Activated CD4-positive, alpha-beta T cell treated with anti-CD3 and anti-CD28 coated beads for 4 hours (primary cell): ENCODE data around the gene TTC23L.

Source experiments
- DNase-seq, 2 donors: peaks; one replicate each; pipeline ENCODE4 v3.0.0-alpha.2; 2020

The TTC23L gene

GRCh38 chr5:34833976-34834793, 4.8 kb upstream of the TTC23L start:
- DNase-seq, result no peak

GRCh38 chr5:34834794-34835089, 4.2 kb upstream of the TTC23L start:
- no peak for DNase-seq

- no peak for DNase-seq
Observed at GRCh38 chr5:34835664-34836063, 3.3 kb upstream of the TTC23L start.

GRCh38 chr5:34841816-34842215, 2.9 kb downstream of the TTC23L start:
- no peak for DNase-seq

- DNase-seq, result no peak
Observed at GRCh38 chr5:34842554-34842953, 3.6 kb downstream of the TTC23L start.

- no peak for DNase-seq
Observed at GRCh38 chr5:34843497-34843896, 4.5 kb downstream of the TTC23L start.

- no peak for DNase-seq
Observed at GRCh38 chr5:34844106-34844505, 5.1 kb downstream of the TTC23L start.

- no peak for DNase-seq
Observed at GRCh38 chr5:34844999-34845398, 6.0 kb downstream of the TTC23L start.

- DNase-seq, result no peak
Observed at GRCh38 chr5:34847056-34847455, 8.1 kb downstream of the TTC23L start.

GRCh38 chr5:34847552-34847951, 8.6 kb downstream of the TTC23L start:
- no peak for DNase-seq

GRCh38 chr5:34848230-34848629, 9.3 kb downstream of the TTC23L start:
- no peak for DNase-seq

GRCh38 chr5:34849253-34849652, 10.3 kb downstream of the TTC23L start:
- no peak for DNase-seq

- DNase-seq, result no peak
Observed at GRCh38 chr5:34854459-34855174, 15.7 kb downstream of the TTC23L start.

GRCh38 chr5:34857161-34857560, 18.2 kb downstream of the TTC23L start:
- DNase-seq, result no peak

- no peak for DNase-seq
Observed at GRCh38 chr5:34857894-34858293, 18.9 kb downstream of the TTC23L start.

- DNase-seq, result no peak
Observed at GRCh38 chr5:34858790-34859189, 19.8 kb downstream of the TTC23L start.

- DNase-seq, result no peak
Observed at GRCh38 chr5:34859253-34859652, 20.3 kb downstream of the TTC23L start.

- DNase-seq, result no peak
Observed at GRCh38 chr5:34863946-34864345, 25.0 kb downstream of the TTC23L start.

- DNase-seq, result no peak
Observed at GRCh38 chr5:34865091-34865490, 26.1 kb downstream of the TTC23L start.

GRCh38 chr5:34866989-34867471, 28.1 kb downstream of the TTC23L start:
- DNase-seq, result no peak

- DNase-seq, result no peak
Observed at GRCh38 chr5:34867660-34868059, 28.7 kb downstream of the TTC23L start.

GRCh38 chr5:34868791-34869190, 29.8 kb downstream of the TTC23L start:
- no peak for DNase-seq

GRCh38 chr5:34869256-34869655, 30.3 kb downstream of the TTC23L start:
- no peak for DNase-seq

- DNase-seq, result no peak
Observed at GRCh38 chr5:34870382-34870781, 31.4 kb downstream of the TTC23L start.

- DNase-seq, result no peak
Observed at GRCh38 chr5:34876275-34876674, 37.3 kb downstream of the TTC23L start.
